ENCODE measurements around the gene MUC2. TPM values are rescaled to one million over a fixed set of nuclear protein-coding genes. Genes with fewer than 3 reads are reported as not detected.

MUC2 gene
- total RNA-seq, 1 experiment from 2014 or later: 0.04 TPM

DNA sequence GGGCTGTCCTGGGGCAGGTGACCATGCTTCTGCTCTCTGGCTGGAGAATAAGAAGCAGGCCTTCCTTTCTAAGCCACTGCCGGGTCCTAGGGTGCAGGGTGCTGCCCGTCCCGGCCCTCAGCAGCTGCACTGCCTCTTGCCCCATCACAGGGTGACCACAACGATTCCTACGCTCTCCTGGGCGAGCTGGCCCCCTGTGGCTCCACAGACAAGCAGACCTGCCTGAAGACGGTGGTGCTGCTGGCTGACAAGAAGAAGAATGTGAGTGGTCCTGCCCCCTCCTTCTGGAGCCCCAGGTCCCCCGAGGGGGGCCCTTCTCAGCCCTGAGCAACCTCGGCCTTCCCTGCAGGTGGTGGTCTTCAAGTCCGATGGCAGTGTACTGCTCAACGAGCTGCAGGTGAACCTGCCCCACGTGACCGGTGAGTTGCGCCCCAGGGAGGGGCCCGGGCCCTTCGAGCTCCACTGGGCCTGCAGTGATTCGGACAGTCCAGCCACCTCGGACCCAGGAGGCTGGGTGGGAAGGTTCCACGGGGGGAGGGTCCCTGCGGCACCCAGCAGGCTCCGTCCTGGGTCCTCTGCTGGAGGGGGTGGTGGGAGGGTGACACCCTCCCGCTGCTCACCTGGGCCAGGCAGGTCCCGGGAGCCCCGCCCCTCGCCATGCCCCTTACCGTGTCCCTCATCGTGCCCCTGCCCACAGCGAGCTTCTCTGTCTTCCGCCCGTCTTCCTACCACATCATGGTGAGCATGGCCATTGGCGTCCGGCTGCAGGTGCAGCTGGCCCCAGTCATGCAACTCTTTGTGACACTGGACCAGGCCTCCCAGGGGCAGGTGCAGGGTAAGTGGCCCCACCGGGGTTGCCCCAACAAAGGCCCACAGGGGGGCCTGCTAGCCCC is 8.3 kb downstream of the MUC2 start:
- H3K4me1 ChIP-seq (replicated peaks; ENCODE audit: insufficient read depth): no peaks in the 10 kb centered on the region
- no TSS peak for BruUV-seq (replicated peaks)
- H3F3A ChIP-seq (ENCODE audit: insufficient read depth, low read depth): no peaks in the 10 kb centered on the region
- ChIA-PET POLR2A (ENCODE audit: unreplicated experiment) (no interaction called here), CTCF (no interaction called here)
- no peaks in the 10 kb centered on the region for H3K79me2 ChIP-seq (ENCODE audit: low read depth)
- no peaks in the 10 kb centered on the region for H4K20me1 ChIP-seq (ENCODE audit: insufficient read depth)
- H3K27ac ChIP-seq: no peak overlapping the region
- no peaks in the 10 kb centered on the region for H3K9me2 ChIP-seq (ENCODE audit: insufficient read depth)
- no peaks in the 10 kb centered on the region for H3K9me3 ChIP-seq (ENCODE audit: insufficient read depth, low read depth)
- no peak overlapping the region for H2AFZ ChIP-seq
- TF ChIP-seq EZH2 (IDR thresholded peaks at IDR 0.05; ENCODE audit: low read depth): no peak
- TF ChIP-seq, protein P1, sequence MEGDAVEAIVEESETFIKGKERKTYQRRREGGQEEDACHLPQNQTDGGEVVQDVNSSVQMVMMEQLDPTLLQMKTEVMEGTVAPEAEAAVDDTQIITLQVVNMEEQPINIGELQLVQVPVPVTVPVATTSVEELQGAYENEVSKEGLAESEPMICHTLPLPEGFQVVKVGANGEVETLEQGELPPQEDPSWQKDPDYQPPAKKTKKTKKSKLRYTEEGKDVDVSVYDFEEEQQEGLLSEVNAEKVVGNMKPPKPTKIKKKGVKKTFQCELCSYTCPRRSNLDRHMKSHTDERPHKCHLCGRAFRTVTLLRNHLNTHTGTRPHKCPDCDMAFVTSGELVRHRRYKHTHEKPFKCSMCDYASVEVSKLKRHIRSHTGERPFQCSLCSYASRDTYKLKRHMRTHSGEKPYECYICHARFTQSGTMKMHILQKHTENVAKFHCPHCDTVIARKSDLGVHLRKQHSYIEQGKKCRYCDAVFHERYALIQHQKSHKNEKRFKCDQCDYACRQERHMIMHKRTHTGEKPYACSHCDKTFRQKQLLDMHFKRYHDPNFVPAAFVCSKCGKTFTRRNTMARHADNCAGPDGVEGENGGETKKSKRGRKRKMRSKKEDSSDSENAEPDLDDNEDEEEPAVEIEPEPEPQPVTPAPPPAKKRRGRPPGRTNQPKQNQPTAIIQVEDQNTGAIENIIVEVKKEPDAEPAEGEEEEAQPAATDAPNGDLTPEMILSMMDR (conservative IDR thresholded peaks at IDR 0.05): no peak
- H3K27me3 ChIP-seq (ENCODE audit: insufficient read depth, low read depth): no peaks in the 10 kb centered on the region
- no peak overlapping the region; the same call in 1 of the 2 replicates for H3K4me2 ChIP-seq
- intact Hi-C loops (cut with micrococcal nuclease; ENCODE audit: unreplicated experiment): no loop called here
- no peaks in the 10 kb centered on the region for H3K36me3 ChIP-seq (ENCODE audit: low read depth)
- H3K4me3 ChIP-seq: no peak overlapping the region
- DNase-seq: no peak

DNA sequence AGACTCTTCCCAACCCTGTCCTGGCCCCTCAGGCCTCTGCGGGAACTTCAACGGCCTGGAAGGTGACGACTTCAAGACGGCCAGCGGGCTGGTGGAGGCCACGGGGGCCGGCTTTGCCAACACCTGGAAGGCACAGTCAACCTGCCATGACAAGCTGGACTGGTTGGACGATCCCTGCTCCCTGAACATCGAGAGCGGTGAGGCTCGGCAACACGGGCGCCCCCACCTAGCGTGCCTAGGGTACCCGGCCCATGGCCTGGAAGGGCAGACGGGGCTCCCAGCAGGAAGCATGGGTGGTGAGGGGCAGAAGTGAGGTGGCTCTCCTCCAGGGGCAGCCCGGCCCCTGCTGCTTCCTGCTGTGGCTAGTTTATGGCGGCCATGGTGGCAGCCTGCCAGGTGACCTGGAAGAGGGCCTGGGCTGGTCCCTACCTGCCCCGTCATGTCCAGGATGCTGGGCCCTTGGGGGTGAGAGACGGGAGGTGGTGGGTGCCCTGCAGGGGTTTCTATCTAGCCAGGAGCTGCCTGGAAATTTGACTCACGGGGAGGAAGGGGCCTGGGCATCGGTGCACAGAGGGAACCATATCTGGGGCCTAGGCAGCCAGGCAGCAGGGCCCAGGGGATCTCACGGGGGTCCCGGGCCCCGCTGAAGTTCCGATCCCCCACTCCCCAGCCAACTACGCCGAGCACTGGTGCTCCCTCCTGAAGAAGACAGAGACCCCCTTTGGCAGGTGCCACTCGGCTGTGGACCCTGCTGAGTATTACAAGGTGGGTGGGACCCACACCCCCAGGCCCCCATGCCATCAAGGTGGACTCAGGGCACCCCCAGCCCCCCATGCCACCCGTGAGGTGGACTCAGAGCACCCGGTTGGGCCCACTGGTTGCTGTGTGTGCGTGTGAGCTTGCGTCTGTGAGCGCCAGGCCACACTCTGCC is 9.2 kb downstream of the MUC2 start:
- intact Hi-C loops (cut with micrococcal nuclease; ENCODE audit: unreplicated experiment): no loop called here
- Histone ChIP-seq H3K4me1 (replicated peaks; ENCODE audit: insufficient read depth) (no peaks in the 10 kb centered on the region), H4K20me1 (ENCODE audit: insufficient read depth) (no peaks in the 10 kb centered on the region), H2AFZ (no peak overlapping the region), H3K27me3 (ENCODE audit: insufficient read depth, low read depth) (no peaks in the 10 kb centered on the region), H3F3A (ENCODE audit: insufficient read depth, low read depth) (no peaks in the 10 kb centered on the region), H3K9me3 (ENCODE audit: insufficient read depth, low read depth) (no peaks in the 10 kb centered on the region), H3K36me3 (ENCODE audit: low read depth) (no peaks in the 10 kb centered on the region), H3K27ac (no peak overlapping the region), H3K4me3 (no peak overlapping the region), H3K9me2 (ENCODE audit: insufficient read depth) (no peaks in the 10 kb centered on the region), H3K79me2 (ENCODE audit: low read depth) (no peaks in the 10 kb centered on the region), H3K4me2 (no peak overlapping the region; the same call in 1 of the 2 replicates)
- TF ChIP-seq, protein P1 (conservative IDR thresholded peaks at IDR 0.05): no peak
- no peak for TF ChIP-seq EZH2 (IDR thresholded peaks at IDR 0.05; ENCODE audit: low read depth)
- CTCF ChIA-PET: no interaction called here
- DNase-seq: peak in 1 of 2 experiments; percentile 59
- POLR2A ChIA-PET (ENCODE audit: unreplicated experiment): no interaction called here
- no TSS peak for BruUV-seq (replicated peaks)

DNA sequence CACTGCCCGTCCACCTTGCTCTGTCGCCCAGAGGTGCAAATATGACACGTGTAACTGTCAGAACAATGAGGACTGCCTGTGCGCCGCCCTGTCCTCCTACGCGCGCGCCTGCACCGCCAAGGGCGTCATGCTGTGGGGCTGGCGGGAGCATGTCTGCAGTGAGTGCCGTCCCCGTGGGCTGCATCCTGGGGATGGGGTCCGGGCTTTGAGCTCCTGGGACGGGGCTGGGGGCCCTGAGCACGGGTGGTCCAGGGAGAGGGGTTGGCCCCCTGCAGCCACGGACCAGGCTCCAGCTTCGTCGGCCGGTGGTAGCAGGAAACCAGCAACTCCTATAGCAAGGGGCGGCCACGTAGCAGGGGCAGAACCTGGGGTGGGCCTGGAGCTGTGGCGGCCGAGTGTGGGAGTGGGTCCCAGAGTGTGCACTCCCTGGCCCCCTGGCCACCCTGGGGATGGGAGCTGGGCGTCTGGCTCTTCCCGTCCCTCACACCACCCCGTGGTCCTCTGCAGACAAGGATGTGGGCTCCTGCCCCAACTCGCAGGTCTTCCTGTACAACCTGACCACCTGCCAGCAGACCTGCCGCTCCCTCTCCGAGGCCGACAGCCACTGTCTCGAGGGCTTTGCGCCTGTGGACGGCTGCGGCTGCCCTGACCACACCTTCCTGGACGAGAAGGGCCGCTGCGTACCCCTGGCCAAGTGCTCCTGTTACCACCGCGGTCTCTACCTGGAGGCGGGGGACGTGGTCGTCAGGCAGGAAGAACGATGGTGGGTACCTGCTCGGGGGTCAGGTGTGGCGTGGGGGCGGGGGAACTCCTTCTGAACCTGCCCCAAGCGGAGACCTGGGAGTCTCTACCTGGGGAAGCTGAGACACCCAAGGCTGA is 10.1 kb downstream of the MUC2 start:
- Histone ChIP-seq H3K4me1 (replicated peaks; ENCODE audit: insufficient read depth) (no peaks in the 10 kb centered on the region), H4K20me1 (ENCODE audit: insufficient read depth) (no peaks in the 10 kb centered on the region), H3K36me3 (ENCODE audit: low read depth) (no peaks in the 10 kb centered on the region), H3K27ac (no peak overlapping the region), H3K79me2 (ENCODE audit: low read depth) (no peaks in the 10 kb centered on the region), H3K27me3 (ENCODE audit: insufficient read depth, low read depth) (no peaks in the 10 kb centered on the region), H2AFZ (no peak overlapping the region), H3K9me2 (ENCODE audit: insufficient read depth) (no peaks in the 10 kb centered on the region), H3K4me2 (no peak overlapping the region), H3F3A (ENCODE audit: insufficient read depth, low read depth) (no peaks in the 10 kb centered on the region), H3K9me3 (ENCODE audit: insufficient read depth, low read depth) (no peaks in the 10 kb centered on the region), H3K4me3 (no peak overlapping the region)
- DNase-seq: no peak
- TF ChIP-seq, protein P1 (conservative IDR thresholded peaks at IDR 0.05): no peak
- no peak for TF ChIP-seq EZH2 (IDR thresholded peaks at IDR 0.05; ENCODE audit: low read depth)
- no TSS peak for BruUV-seq (replicated peaks)
- ChIA-PET CTCF (no interaction called here), POLR2A (ENCODE audit: unreplicated experiment) (no interaction called here)
- intact Hi-C loops (cut with micrococcal nuclease; ENCODE audit: unreplicated experiment): no loop called here

All from PC-9 (cell line).